GM18861 (cell line): ENCODE measurements around the gene PTPRN2.
"Not testable (repeated sequence)": the region's sequence is repeated elsewhere in the genome, so short reads cannot be mapped to it uniquely, and the experiment has no call there.

Experiments
- ATAC-seq: cut with Tn5 transposase; IDR thresholded peaks from one replicate; pipeline ENCODE4 v1.9.1; 2021; ENCODE audit not compliant: unreplicated experiment

PTPRN2 gene

GRCh38 chr7:157601530-157601929, 986.1 kb downstream of the PTPRN2 start:
- ATAC-seq = no peak

GRCh38 chr7:157599491-157599890, 988.1 kb downstream of the PTPRN2 start:
- no peak for ATAC-seq

GRCh38 chr7:157597562-157597961, 990.1 kb downstream of the PTPRN2 start:
- no peak for ATAC-seq

GRCh38 chr7:157596881-157597280, 990.7 kb downstream of the PTPRN2 start:
- ATAC-seq = no peak

- ATAC-seq = no peak
These were observed 991.2 kb downstream of the PTPRN2 start for GRCh38 chr7:157596471-157596870.

- ATAC-seq = no peak
These were observed 991.6 kb downstream of the PTPRN2 start for GRCh38 chr7:157596026-157596425.

GRCh38 chr7:157595086-157595855, 992.4 kb downstream of the PTPRN2 start:
- ATAC-seq = no peak

GRCh38 chr7:157594306-157594705, 993.3 kb downstream of the PTPRN2 start:
- no peak for ATAC-seq

- no peak for ATAC-seq
These were observed 994.1 kb downstream of the PTPRN2 start for GRCh38 chr7:157593541-157593940.

GRCh38 chr7:157592636-157593320, 994.8 kb downstream of the PTPRN2 start:
- not testable (repeated sequence) for ATAC-seq

GRCh38 chr7:157590526-157590925, 997.1 kb downstream of the PTPRN2 start:
- ATAC-seq = no peak

- ATAC-seq = no peak
These were observed 997.9 kb downstream of the PTPRN2 start for GRCh38 chr7:157589680-157590079.

- ATAC-seq = no peak
These were observed 999.6 kb downstream of the PTPRN2 start for GRCh38 chr7:157587805-157588560.

GRCh38 chr7:157587051-157587804, 1000.4 kb downstream of the PTPRN2 start:
- no peak for ATAC-seq

GRCh38 chr7:157586426-157586955, 1001.1 kb downstream of the PTPRN2 start:
- no peak for ATAC-seq

- ATAC-seq = no peak
These were observed 1002.3 kb downstream of the PTPRN2 start for GRCh38 chr7:157585113-157585861.

- ATAC-seq = no peak
These were observed 1003.2 kb downstream of the PTPRN2 start for GRCh38 chr7:157584420-157584819.

GRCh38 chr7:157581740-157582139, 1005.9 kb downstream of the PTPRN2 start:
- no peak for ATAC-seq

- ATAC-seq = no peak
These were observed 1007.3 kb downstream of the PTPRN2 start for GRCh38 chr7:157580324-157580723.

GRCh38 chr7:157579425-157579824, 1008.2 kb downstream of the PTPRN2 start:
- ATAC-seq = no peak
